ENCODE data around the gene FBF1. TPM values are rescaled to one million over a fixed set of nuclear protein-coding genes. Genes with fewer than 3 reads are reported as not detected.

Gene FBF1
- total RNA-seq, 4 donors from 2014 or later, result 7.2 to 47.0 (median 25.0) TPM

GRCh38 chr17:75906143-75906884 is 34.5 kb downstream of the FBF1 start:
- Histone ChIP-seq H3K36me3 (peaks cover 0 to 19% (median 0%) of the 10 kb centered on the region in 3 donors), H3K4me3 (no peak overlapping the region), H3K27ac (peak overlapping the region in 1 of 4 donors; percentile 14), H3K27me3 (no peaks in the 10 kb centered on the region), H3K9me3 (no peaks in the 10 kb centered on the region), H3K4me1 (peaks cover 0 to 18% (median 8%) of the 10 kb centered on the region in 4 donors)
- no peak for TF ChIP-seq POLR2A (IDR thresholded peaks at IDR 0.05)
- DNase-seq, result peak in 1 of 3 donors; percentile 46

- H3K4me3 ChIP-seq, result peak within 1 kb of the TSS; percentile 70 to 93 (median 89)
- H3K27ac ChIP-seq, result peak within 1 kb of the TSS; percentile 79 to 93 (median 89)
- no peaks in the 10 kb centered on the region for H3K9me3 ChIP-seq
- H3K27me3 ChIP-seq, result no peaks in the 10 kb centered on the region
- H3K4me1 ChIP-seq, result peaks cover 0 to 16% (median 8%) of the 10 kb centered on the region in 4 donors
- peak; percentile 96 to 98 (median 97) for DNase-seq
- TF ChIP-seq CTCF (IDR thresholded peaks at IDR 0.05), result peak; percentile 98 to 100 (median 99)
- peak in 1 of 2 donors; percentile 76 for TF ChIP-seq POLR2A (IDR thresholded peaks at IDR 0.05)
- peaks cover 0 to 33% (median 0%) of the 10 kb centered on the region in 3 donors for H3K36me3 ChIP-seq
Observed at GRCh38 chr17:75904749-75905521, 35.9 kb downstream of the FBF1 start, which contains the start of gene MRPL38. TSS of gene MRPL38 (minus strand) at chr17:75904884. CDS start at chr17:75904875, 9 bp downstream.

GRCh38 chr17:75902406-75902805 is 38.4 kb downstream of the FBF1 start:
- DNase-seq, result no peak
- H3K27me3 ChIP-seq, result no peaks in the 10 kb centered on the region
- H3K4me1 ChIP-seq, result peaks cover 0 to 18% (median 8%) of the 10 kb centered on the region in 4 donors
- no peak for TF ChIP-seq CTCF (IDR thresholded peaks at IDR 0.05)
- no peak for TF ChIP-seq POLR2A (IDR thresholded peaks at IDR 0.05)
- H3K9me3 ChIP-seq, result no peaks in the 10 kb centered on the region
- peaks cover 0 to 55% (median 0%) of the 10 kb centered on the region in 3 donors for H3K36me3 ChIP-seq
- no peak overlapping the region for H3K27ac ChIP-seq
- no peak overlapping the region for H3K4me3 ChIP-seq

GRCh38 chr17:75901727-75902126 is 39.1 kb downstream of the FBF1 start:
- peaks cover 0 to 55% (median 0%) of the 10 kb centered on the region in 3 donors for H3K36me3 ChIP-seq
- peak in 1 of 3 donors; percentile 41 for DNase-seq
- no peak overlapping the region for H3K4me3 ChIP-seq
- no peak for TF ChIP-seq CTCF (IDR thresholded peaks at IDR 0.05)
- no peak for TF ChIP-seq POLR2A (IDR thresholded peaks at IDR 0.05)
- no peak overlapping the region for H3K27ac ChIP-seq
- H3K27me3 ChIP-seq, result no peaks in the 10 kb centered on the region
- no peaks in the 10 kb centered on the region for H3K9me3 ChIP-seq
- peaks cover 2 to 22% (median 10%) of the 10 kb centered on the region in 4 donors for H3K4me1 ChIP-seq

- Histone ChIP-seq H3K27ac (no peak overlapping the region), H3K36me3 (peaks cover 0 to 55% (median 0%) of the 10 kb centered on the region in 3 donors), H3K27me3 (no peaks in the 10 kb centered on the region), H3K4me1 (peaks cover 2 to 23% (median 10%) of the 10 kb centered on the region in 4 donors), H3K4me3 (no peak overlapping the region), H3K9me3 (no peaks in the 10 kb centered on the region)
- no peak for DNase-seq
- TF ChIP-seq CTCF (IDR thresholded peaks at IDR 0.05), result no peak
- no peak for TF ChIP-seq POLR2A (IDR thresholded peaks at IDR 0.05)
Observed at GRCh38 chr17:75900691-75901533, 39.9 kb downstream of the FBF1 start.
